Measurements from ENCODE around the gene RPUSD1. TPM values are rescaled to one million over a fixed set of nuclear protein-coding genes. Genes with fewer than 3 reads are reported as not detected.

Gene RPUSD1
- total RNA-seq, 2 experiments from 2014 or later: 12.8 to 15.0 TPM

DNA sequence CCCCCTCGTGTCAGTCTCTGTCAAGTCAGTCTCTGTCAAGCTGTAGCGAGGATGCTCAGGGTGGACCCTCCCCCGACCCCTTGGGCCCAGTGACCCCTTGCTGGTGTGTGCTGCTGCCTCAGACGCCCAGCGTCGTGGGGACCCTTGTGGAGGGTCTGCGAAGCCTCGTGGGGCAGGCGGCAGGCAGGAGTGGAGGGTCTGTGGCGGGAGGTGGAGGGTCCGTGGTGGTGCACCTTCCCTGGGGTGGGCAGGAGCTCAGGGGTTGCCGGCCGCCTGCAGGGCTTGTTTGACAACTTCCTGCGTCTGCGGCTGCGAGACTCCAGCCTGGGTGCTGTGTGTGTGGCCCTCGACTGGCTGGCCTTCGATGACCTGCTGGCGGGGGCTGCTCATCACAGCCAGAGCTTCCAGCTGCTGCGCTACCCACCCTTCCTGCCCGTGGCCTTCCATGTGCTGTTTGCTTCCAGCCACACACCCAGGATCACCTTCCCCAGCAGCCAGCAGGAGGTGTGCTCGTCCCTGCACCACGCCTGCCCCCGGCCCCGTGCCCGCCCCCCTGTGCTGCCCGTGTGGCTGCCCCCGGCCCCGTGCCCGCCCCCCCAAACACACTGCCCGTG lies 6.8 kb upstream of the RPUSD1 start:
- no peaks in the 10 kb centered on the region for H3K4me1 ChIP-seq (ENCODE audit: insufficient read depth, low read length)
- intact Hi-C loops (cut with DNase I, micrococcal nuclease): no loop called here
- ATAC-seq (ENCODE audit: poor library complexity): no peak
- H3K9me3 ChIP-seq (ENCODE audit: control insufficient read depth in 1 of 2, insufficient read depth in 1 of 2, low read length in 2 of 2): peaks cover 0 to 5% of the 10 kb centered on the region in 2 experiments
- H3K4me1 Mint-ChIP-seq (ENCODE audit: low read depth): no peaks in the 10 kb centered on the region
- no peak overlapping the region for H3K4me3 Mint-ChIP-seq
- TF ChIP-seq, protein P1, sequence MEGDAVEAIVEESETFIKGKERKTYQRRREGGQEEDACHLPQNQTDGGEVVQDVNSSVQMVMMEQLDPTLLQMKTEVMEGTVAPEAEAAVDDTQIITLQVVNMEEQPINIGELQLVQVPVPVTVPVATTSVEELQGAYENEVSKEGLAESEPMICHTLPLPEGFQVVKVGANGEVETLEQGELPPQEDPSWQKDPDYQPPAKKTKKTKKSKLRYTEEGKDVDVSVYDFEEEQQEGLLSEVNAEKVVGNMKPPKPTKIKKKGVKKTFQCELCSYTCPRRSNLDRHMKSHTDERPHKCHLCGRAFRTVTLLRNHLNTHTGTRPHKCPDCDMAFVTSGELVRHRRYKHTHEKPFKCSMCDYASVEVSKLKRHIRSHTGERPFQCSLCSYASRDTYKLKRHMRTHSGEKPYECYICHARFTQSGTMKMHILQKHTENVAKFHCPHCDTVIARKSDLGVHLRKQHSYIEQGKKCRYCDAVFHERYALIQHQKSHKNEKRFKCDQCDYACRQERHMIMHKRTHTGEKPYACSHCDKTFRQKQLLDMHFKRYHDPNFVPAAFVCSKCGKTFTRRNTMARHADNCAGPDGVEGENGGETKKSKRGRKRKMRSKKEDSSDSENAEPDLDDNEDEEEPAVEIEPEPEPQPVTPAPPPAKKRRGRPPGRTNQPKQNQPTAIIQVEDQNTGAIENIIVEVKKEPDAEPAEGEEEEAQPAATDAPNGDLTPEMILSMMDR (IDR thresholded peaks at IDR 0.05): no peak
- POLR2A ChIA-PET: no interaction called here
- H3K36me3 Mint-ChIP-seq (ENCODE audit: low read depth): no peaks in the 10 kb centered on the region
- peaks cover 4% of the 10 kb centered on the region for H3K27me3 Mint-ChIP-seq
- no peaks in the 10 kb centered on the region for H3K36me3 ChIP-seq (ENCODE audit: insufficient read depth, low read length)
- H3K27ac ChIP-seq (ENCODE audit: low read depth in 1 of 2, low read length in 2 of 2): no peak overlapping the region
- CTCF ChIA-PET: no interaction called here
- peaks cover 1 to 5% of the 10 kb centered on the region in 2 experiments for H3K27me3 ChIP-seq (ENCODE audit: control insufficient read depth in 1 of 2, insufficient read depth in 2 of 2, low read length in 2 of 2)
- no peak overlapping the region for H3K27ac Mint-ChIP-seq
- no peak for DNase-seq
- no peak overlapping the region for H3K4me3 ChIP-seq (ENCODE audit: low read length)
- H3K9me3 Mint-ChIP-seq: no peaks in the 10 kb centered on the region

DNA sequence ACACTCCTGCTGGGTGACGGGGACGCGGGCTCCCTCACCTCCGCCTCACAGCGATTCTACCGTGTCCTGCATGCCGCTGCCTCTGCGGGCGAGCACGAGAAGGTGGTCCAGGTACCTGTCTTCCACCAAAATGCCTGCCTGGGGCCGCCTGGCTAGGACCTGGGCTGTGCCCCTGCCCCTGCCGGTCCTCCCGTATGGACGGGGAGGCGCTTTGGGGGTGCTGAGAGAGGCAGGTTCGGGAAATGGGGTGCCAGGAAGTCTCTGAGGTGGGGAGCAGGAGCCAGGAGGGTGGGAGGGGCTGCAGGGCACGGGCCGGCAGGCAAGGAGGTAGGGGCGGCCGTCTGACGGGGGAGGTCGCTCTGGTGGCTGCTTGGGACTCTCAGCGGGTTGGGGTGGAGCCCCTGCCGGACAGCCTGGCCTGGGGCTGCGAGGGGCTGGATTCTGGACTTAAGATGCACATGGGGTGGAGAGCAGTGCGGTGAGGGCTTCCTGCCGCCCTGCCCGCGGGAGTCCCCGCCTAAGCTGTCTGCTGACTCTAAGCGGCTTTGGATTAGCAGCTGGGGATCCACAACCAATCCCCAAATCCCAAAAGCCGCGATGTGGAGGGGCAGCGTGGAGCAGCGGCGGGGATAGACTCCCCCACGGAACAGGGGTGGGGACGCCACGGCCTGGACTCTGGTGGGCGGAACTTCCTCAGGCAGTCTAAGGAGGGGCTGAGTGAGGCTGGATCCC lies 6.1 kb upstream of the RPUSD1 start:
- no peak overlapping the region for H3K4me3 ChIP-seq (ENCODE audit: low read length)
- no peaks in the 10 kb centered on the region for H3K4me1 Mint-ChIP-seq (ENCODE audit: low read depth)
- no peaks in the 10 kb centered on the region for H3K36me3 ChIP-seq (ENCODE audit: insufficient read depth, low read length)
- DNase-seq: no peak
- H3K4me3 Mint-ChIP-seq: no peak overlapping the region
- peaks cover 0 to under 1% of the 10 kb centered on the region in 2 experiments for H3K9me3 ChIP-seq (ENCODE audit: control insufficient read depth in 1 of 2, insufficient read depth in 1 of 2, low read length in 2 of 2)
- H3K9me3 Mint-ChIP-seq: no peaks in the 10 kb centered on the region
- peaks cover 4% of the 10 kb centered on the region for H3K27me3 Mint-ChIP-seq
- H3K27ac ChIP-seq (ENCODE audit: low read depth in 1 of 2, low read length in 2 of 2): no peak overlapping the region
- H3K27ac Mint-ChIP-seq: no peak overlapping the region
- intact Hi-C loops (cut with DNase I, micrococcal nuclease): no loop called here
- H3K4me1 ChIP-seq (ENCODE audit: insufficient read depth, low read length): peaks cover 5% of the 10 kb centered on the region
- H3K27me3 ChIP-seq (ENCODE audit: control insufficient read depth in 1 of 2, insufficient read depth in 2 of 2, low read length in 2 of 2): peaks cover 0 to 3% of the 10 kb centered on the region in 2 experiments
- ChIA-PET CTCF (no interaction called here), POLR2A (no interaction called here)
- no peaks in the 10 kb centered on the region for H3K36me3 Mint-ChIP-seq (ENCODE audit: low read depth)
- ATAC-seq (ENCODE audit: poor library complexity): no peak
- TF ChIP-seq, protein P1 (IDR thresholded peaks at IDR 0.05): no peak

GRCh38 chr16:793414-793813 lies 5.2 kb upstream of the RPUSD1 start:
- peaks cover 4% of the 10 kb centered on the region for H3K27me3 Mint-ChIP-seq
- DNase-seq (no peak), ATAC-seq (ENCODE audit: poor library complexity) (no peak)
- ChIA-PET CTCF (no interaction called here), POLR2A (no interaction called here)
- no peaks in the 10 kb centered on the region for H3K36me3 Mint-ChIP-seq (ENCODE audit: low read depth)
- no peak overlapping the region for H3K4me3 Mint-ChIP-seq
- Histone ChIP-seq H3K4me3 (ENCODE audit: low read length) (no peak overlapping the region), H3K9me3 (ENCODE audit: control insufficient read depth in 1 of 2, insufficient read depth in 1 of 2, low read length in 2 of 2) (no peaks in the 10 kb centered on the region), H3K27ac (ENCODE audit: low read depth in 1 of 2, low read length in 2 of 2) (no peak overlapping the region), H3K36me3 (ENCODE audit: insufficient read depth, low read length) (no peaks in the 10 kb centered on the region), H3K27me3 (ENCODE audit: control insufficient read depth in 1 of 2, insufficient read depth in 2 of 2, low read length in 2 of 2) (no peaks in the 10 kb centered on the region), H3K4me1 (ENCODE audit: insufficient read depth, low read length) (peaks cover 13% of the 10 kb centered on the region)
- no peak overlapping the region for H3K27ac Mint-ChIP-seq
- intact Hi-C loops (cut with DNase I, micrococcal nuclease): no loop called here
- TF ChIP-seq, protein P1 (IDR thresholded peaks at IDR 0.05): no peak
- H3K9me3 Mint-ChIP-seq: no peaks in the 10 kb centered on the region
- H3K4me1 Mint-ChIP-seq (ENCODE audit: low read depth): no peaks in the 10 kb centered on the region
